Stimulated activated CD8-positive, alpha-beta memory T cell treated with anti-CD3 and anti-CD28 coated beads, Interleukin-12 subunit alpha, Interleukin-12 subunit beta, amount 100 ng/mL, for 24 hours (primary cell): Measurements from ENCODE around the gene RAPGEFL1.
"Not testable (repeated sequence)": the region's sequence is repeated elsewhere in the genome, so short reads cannot be mapped to it uniquely, and the experiment has no call there.

ENCODE experiments used
- DNase-seq: peaks from one replicate; pipeline ENCODE4 v3.0.0-alpha.2; 2020; ENCODE audit errors: extremely low read depth

The RAPGEFL1 gene

GRCh38 chr17:40173778-40174135, 3.5 kb upstream of the RAPGEFL1 start:
- no peak for DNase-seq

GRCh38 chr17:40174514-40174913, 2.8 kb upstream of the RAPGEFL1 start:
- DNase-seq, result no peak

- DNase-seq, result no peak
Measured at GRCh38 chr17:40175928-40176753, 1.1 kb upstream of the RAPGEFL1 start.

- DNase-seq, result no peak
Measured at GRCh38 chr17:40176754-40177110, 538 bp upstream of the RAPGEFL1 start.

- no peak for DNase-seq
Measured at GRCh38 chr17:40178021-40178601, 841 bp downstream of the RAPGEFL1 start.

- DNase-seq, result no peak
Measured at GRCh38 chr17:40178660-40179059, 1.4 kb downstream of the RAPGEFL1 start.

- DNase-seq, result no peak
Measured at GRCh38 chr17:40179923-40180659, 2.8 kb downstream of the RAPGEFL1 start.

- no peak for DNase-seq
Measured at GRCh38 chr17:40180694-40181093, 3.4 kb downstream of the RAPGEFL1 start.

- DNase-seq, result no peak
Measured at GRCh38 chr17:40181205-40181604, 3.9 kb downstream of the RAPGEFL1 start.

GRCh38 chr17:40182606-40183005, 5.3 kb downstream of the RAPGEFL1 start:
- DNase-seq, result no peak

- no peak for DNase-seq
Measured at GRCh38 chr17:40187238-40187637, 10.0 kb downstream of the RAPGEFL1 start.

- DNase-seq, result no peak
Measured at GRCh38 chr17:40188694-40189093, 11.4 kb downstream of the RAPGEFL1 start.

- DNase-seq, result no peak
Measured at GRCh38 chr17:40190197-40191021, 13.1 kb downstream of the RAPGEFL1 start.

GRCh38 chr17:40191237-40192208, 14.3 kb downstream of the RAPGEFL1 start:
- DNase-seq, result no peak

- DNase-seq, result no peak
Measured at GRCh38 chr17:40192961-40193360, 15.7 kb downstream of the RAPGEFL1 start.

GRCh38 chr17:40194821-40195220, 17.6 kb downstream of the RAPGEFL1 start:
- no peak for DNase-seq

GRCh38 chr17:40197550-40197949, 20.3 kb downstream of the RAPGEFL1 start:
- DNase-seq, result no peak

- not testable (repeated sequence) for DNase-seq
Measured at GRCh38 chr17:40197965-40198456, 20.7 kb downstream of the RAPGEFL1 start.

- no peak for DNase-seq
Measured at GRCh38 chr17:40198576-40198975, 21.3 kb downstream of the RAPGEFL1 start.

GRCh38 chr17:40203131-40203530, 25.9 kb downstream of the RAPGEFL1 start:
- DNase-seq, result no peak

GRCh38 chr17:40206193-40206592, 28.9 kb downstream of the RAPGEFL1 start:
- not testable (repeated sequence) for DNase-seq
